Measurements from ENCODE around the gene IGF2BP2. TPM values are rescaled to one million over a fixed set of nuclear protein-coding genes. Genes with fewer than 3 reads are reported as not detected.

The IGF2BP2 gene
- total and polyA plus RNA-seq, 2 of the 8 experiments (the other 6 are each of a cell fraction or from before 2014, with no cell fraction given), result 7.4 to 121 TPM

DNA sequence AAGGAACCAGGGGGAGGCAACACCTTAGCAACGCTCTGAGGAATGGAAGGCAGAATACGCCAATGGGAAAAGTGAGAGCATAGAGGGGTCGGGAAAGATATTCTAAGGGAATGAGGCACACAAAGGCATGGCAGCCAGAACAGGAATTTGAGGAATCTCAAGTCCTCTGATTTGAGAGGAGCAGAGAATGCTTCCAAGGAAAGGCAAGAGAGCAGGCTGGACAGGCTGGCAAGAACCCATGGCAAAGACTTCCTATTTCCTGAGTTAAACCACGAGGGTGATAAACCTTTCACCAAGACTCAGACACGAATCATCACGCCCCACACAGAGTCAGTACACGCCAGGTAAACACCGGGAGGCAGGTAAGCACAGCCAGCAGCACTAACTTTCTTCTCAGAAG is 109.8 kb downstream of the IGF2BP2 start:
- H3K27ac ChIP-seq (ENCODE audit: low read depth, low read length), result peak overlapping the region; percentile 30; the same call in 1 of the 2 replicates
- FAIRE-seq (peak; percentile 82), DNase-seq (ENCODE audit: low read depth in 1 of 2, low spot score in 2 of 2) (peak in 1 of 2 experiments; percentile 49)
- TF ChIP-seq POLR2A (IDR thresholded peaks at IDR 0.05; ENCODE audit: control extremely low read depth in 1 of 2, low read depth in 2 of 2, low read length in 2 of 2) (0 out of 3 replicates have a peak, but pooled peaks of 1 of the 2 experiments have one; percentile 41), SIN3A (conservative IDR thresholded peaks at IDR 0.05 in 1 of 2, IDR thresholded peaks at IDR 0.05 in 1 of 2; ENCODE audit: low read depth in 1 of 2, low read length in 2 of 2) (0 out of 4 replicates have a peak, but pooled peaks of 1 of the 2 experiments have one; percentile 44), YY1 (IDR thresholded peaks at IDR 0.05; ENCODE audit: low read depth, low read length) (peak; percentile 61; the same call in 1 of the 2 replicates), TEAD4 (IDR thresholded peaks at IDR 0.05; ENCODE audit: low read depth, low read length) (peak; percentile 96), NANOG (IDR thresholded peaks at IDR 0.05; ENCODE audit: insufficient read depth, low read depth, low read length, poor library complexity, severe bottlenecking) (no peak), TCF12 (IDR thresholded peaks at IDR 0.05; ENCODE audit: low read depth, low read length) (no peak), ASH2L (IDR thresholded peaks at IDR 0.05; ENCODE audit: low read length) (peak; percentile 27)
- TF ChIP-seq, protein P1, sequence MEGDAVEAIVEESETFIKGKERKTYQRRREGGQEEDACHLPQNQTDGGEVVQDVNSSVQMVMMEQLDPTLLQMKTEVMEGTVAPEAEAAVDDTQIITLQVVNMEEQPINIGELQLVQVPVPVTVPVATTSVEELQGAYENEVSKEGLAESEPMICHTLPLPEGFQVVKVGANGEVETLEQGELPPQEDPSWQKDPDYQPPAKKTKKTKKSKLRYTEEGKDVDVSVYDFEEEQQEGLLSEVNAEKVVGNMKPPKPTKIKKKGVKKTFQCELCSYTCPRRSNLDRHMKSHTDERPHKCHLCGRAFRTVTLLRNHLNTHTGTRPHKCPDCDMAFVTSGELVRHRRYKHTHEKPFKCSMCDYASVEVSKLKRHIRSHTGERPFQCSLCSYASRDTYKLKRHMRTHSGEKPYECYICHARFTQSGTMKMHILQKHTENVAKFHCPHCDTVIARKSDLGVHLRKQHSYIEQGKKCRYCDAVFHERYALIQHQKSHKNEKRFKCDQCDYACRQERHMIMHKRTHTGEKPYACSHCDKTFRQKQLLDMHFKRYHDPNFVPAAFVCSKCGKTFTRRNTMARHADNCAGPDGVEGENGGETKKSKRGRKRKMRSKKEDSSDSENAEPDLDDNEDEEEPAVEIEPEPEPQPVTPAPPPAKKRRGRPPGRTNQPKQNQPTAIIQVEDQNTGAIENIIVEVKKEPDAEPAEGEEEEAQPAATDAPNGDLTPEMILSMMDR (IDR thresholded peaks at IDR 0.05; ENCODE audit: control extremely low read depth in 1 of 3, insufficient read depth in 1 of 3, low read depth in 1 of 3, low read length in 3 of 3), result no peak
- H2AK5ac ChIP-seq (ENCODE audit: low read depth, low read length), result peak overlapping the region; percentile 88; the same call in 1 of the 2 replicates
- peaks cover 14 to 95% of the 10 kb centered on the region in 2 experiments for H3K79me2 ChIP-seq (ENCODE audit: control insufficient read depth in 1 of 2, insufficient read depth in 2 of 2, low read length in 2 of 2)
- no peak overlapping the region; a peak in 1 of 7 replicates for H3K9ac ChIP-seq (replicated peaks in 1 of 4; ENCODE audit: extremely low read depth in 1 of 4, low read depth in 3 of 4, low read length in 3 of 4)
- no peaks in the 10 kb centered on the region; a peak in 1 of 8 replicates for H3K36me3 ChIP-seq (ENCODE audit: control insufficient read depth in 2 of 4, insufficient read depth in 4 of 4, low read length in 3 of 4)
- peak overlapping the region; percentile 62 for H4K91ac ChIP-seq (replicated peaks; ENCODE audit: insufficient read length, low read length)
- peak overlapping the region; percentile 56; the same call in 1 of the 2 replicates for H3K18ac ChIP-seq (ENCODE audit: extremely low read depth, low read length)
- H3K4me1 ChIP-seq (replicated peaks in 1 of 4; ENCODE audit: control insufficient read depth in 3 of 4, insufficient read depth in 4 of 4, low read length in 3 of 4), result peaks cover 16 to 40% (median 25%) of the 10 kb centered on the region in 4 experiments
- H3K27me3 ChIP-seq (replicated peaks in 1 of 4; ENCODE audit: control insufficient read depth in 3 of 4, extremely low read depth in 1 of 4, insufficient read depth in 3 of 4, low read length in 3 of 4), result no peaks in the 10 kb centered on the region
- H3K9me3 ChIP-seq (ENCODE audit: insufficient read depth in 2 of 2, low read depth in 1 of 2, low read length in 1 of 2), result no peaks in the 10 kb centered on the region
- H2BK15ac ChIP-seq (ENCODE audit: low read length), result no peak overlapping the region; the same call in 1 of the 2 replicates
- POLR2A ChIA-PET (ENCODE audit: partially characterized antibody), result no interaction called here
- H3K4me2 ChIP-seq (ENCODE audit: insufficient read depth in 1 of 2, low read depth in 2 of 2, low read length in 2 of 2), result peak overlapping the region; percentile 52 to 80
- H2BK120ac ChIP-seq (replicated peaks; ENCODE audit: low read depth, low read length), result no peak overlapping the region
- peaks cover 27% of the 10 kb centered on the region for H3K79me1 ChIP-seq (ENCODE audit: low read depth, low read length)
- no peak overlapping the region for H3K56ac ChIP-seq (replicated peaks; ENCODE audit: insufficient read length, low read depth, low read length)
- WGBS, 2 experiments (ENCODE audit: extremely low coverage in 1 of 2, insufficient coverage in 1 of 2, insufficient read length in 1 of 2, insufficient replicate concordance in 2 of 2, low coverage in 1 of 2, low lambda C conversion rate in 2 of 2, missing lambda C conversion rate in 1 of 2), result 39% methylated on average over 8 of the region's 8 CpGs; no CpG with 5 or more reads in 1 of the 2 experiments
- H2BK20ac ChIP-seq (ENCODE audit: low read length), result peak overlapping the region; percentile 41; the same call in 1 of the 2 replicates
- peak overlapping the region; percentile 80; the same call in 1 of the 2 replicates for H2BK5ac ChIP-seq (ENCODE audit: low read depth, low read length)
- no peak overlapping the region for H4K5ac ChIP-seq (ENCODE audit: insufficient read length, low read depth, low read length)
- peak overlapping the region; percentile 96 for H2BK12ac ChIP-seq (ENCODE audit: low read depth, low read length)
- no peak overlapping the region for H3K4ac ChIP-seq (replicated peaks; ENCODE audit: insufficient read length, low read depth, low read length)
- no peak overlapping the region for H2AFZ ChIP-seq (ENCODE audit: low read length)
- no peaks in the 10 kb centered on the region; the same call in 1 of the 2 replicates for H3K23me2 ChIP-seq (ENCODE audit: low read depth, low read length)
- peaks cover 11 to 16% of the 10 kb centered on the region in 2 experiments for H4K20me1 ChIP-seq (replicated peaks in 1 of 2; ENCODE audit: control insufficient read depth in 1 of 2, insufficient read depth in 2 of 2, low read length in 2 of 2)
- CTCF ChIA-PET (ENCODE audit: partially characterized antibody), result interaction anchor here (0.7 to 1.4 kb wide), 3 partner anchors 8 to 51 kb away, joined by 3 to 4 read pairs (median 3); no protein-coding TSS in a partner anchor
- no peak overlapping the region for H4K8ac ChIP-seq (ENCODE audit: extremely low read depth, insufficient read depth, low read length)
- no peak overlapping the region for H3K23ac ChIP-seq (ENCODE audit: insufficient read length)
- no peak overlapping the region for H3K14ac ChIP-seq (ENCODE audit: insufficient read length)
- peak overlapping the region in 1 of 4 experiments; percentile 34; a peak in 2 of 8 replicates for H3K4me3 ChIP-seq (ENCODE audit: extremely low read depth in 1 of 4, insufficient read depth in 2 of 4, low read depth in 3 of 4, low read length in 4 of 4)

All from H1 (cell line).